Middle frontal gyrus (tissue), 1 donor: ENCODE results near the gene CD84.
"Not testable (repeated sequence)": the region's sequence is repeated elsewhere in the genome, so short reads cannot be mapped to it uniquely, and the experiment has no call there.

Source experiments
- DNase-seq: peaks from one replicate; pipeline ENCODE4 v3.0.0-alpha.2; 2015; ENCODE audit warnings: low spot score; ENCODE audit errors: extremely low spot score

The CD84 gene

GRCh38 chr1:160579216-160579701, at the start of gene CD84:
TSS of gene CD84 (minus strand) at chr1:160579496. CDS start at chr1:160579437, 59 bp downstream.
- no peak for DNase-seq

GRCh38 chr1:160628799-160629263, 49.5 kb upstream of the CD84 start:
- DNase-seq = no peak

GRCh38 chr1:160627677-160628289, 48.5 kb upstream of the CD84 start:
- DNase-seq = not testable (repeated sequence)

GRCh38 chr1:160626509-160627342, 47.4 kb upstream of the CD84 start:
- DNase-seq = no peak

GRCh38 chr1:160625725-160626498, 46.6 kb upstream of the CD84 start:
- DNase-seq = no peak

- no peak for DNase-seq
These were observed 46.0 kb upstream of the CD84 start for GRCh38 chr1:160625321-160625720.

GRCh38 chr1:160624464-160624863, 45.2 kb upstream of the CD84 start:
- no peak for DNase-seq

- DNase-seq = no peak
These were observed 44.6 kb upstream of the CD84 start for GRCh38 chr1:160623862-160624261.

- DNase-seq = no peak
These were observed 43.9 kb upstream of the CD84 start for GRCh38 chr1:160623227-160623633.

- DNase-seq = no peak
These were observed 43.4 kb upstream of the CD84 start for GRCh38 chr1:160622501-160623226.

- no peak for DNase-seq
These were observed 42.5 kb upstream of the CD84 start for GRCh38 chr1:160621633-160622413.

GRCh38 chr1:160620942-160621632, 41.8 kb upstream of the CD84 start:
- no peak for DNase-seq

- DNase-seq = no peak
These were observed 40.5 kb upstream of the CD84 start for GRCh38 chr1:160619742-160620277.

GRCh38 chr1:160618763-160619274, 39.5 kb upstream of the CD84 start:
- no peak for DNase-seq

GRCh38 chr1:160618327-160618726, 39.0 kb upstream of the CD84 start:
- DNase-seq = no peak

GRCh38 chr1:160615660-160616059, 36.4 kb upstream of the CD84 start:
- DNase-seq = no peak

- no peak for DNase-seq
These were observed 35.1 kb upstream of the CD84 start for GRCh38 chr1:160614410-160614809.

GRCh38 chr1:160612613-160613218, 33.4 kb upstream of the CD84 start:
- DNase-seq = no peak
